ENCODE results near the gene SHH.

GRCh38 chr7:155829796-155830470 is 17.7 kb upstream of the SHH start:
- TF ChIP-seq PRDM4 (tag by site-specific recombination; IDR thresholded peaks at IDR 0.05) (no peak), ZNF600 (tag by site-specific recombination; IDR thresholded peaks at IDR 0.05) (no peak), CTCF (tag by site-specific recombination; IDR thresholded peaks at IDR 0.05) (no peak), HOXC10 (CRISPR knock-in tag; IDR thresholded peaks at IDR 0.05) (no peak), ZNF266 (tag by site-specific recombination; IDR thresholded peaks at IDR 0.05; ENCODE audit: low read depth) (no peak), PBX3 (CRISPR knock-in tag; IDR thresholded peaks at IDR 0.05) (no peak), ZNF10 (tag by site-specific recombination; IDR thresholded peaks at IDR 0.05) (no peak), ZNF768 (tag by site-specific recombination; IDR thresholded peaks at IDR 0.05) (no peak), ZNF2 (tag by site-specific recombination; IDR thresholded peaks at IDR 0.05) (no peak), BCL11A (tag by site-specific recombination; IDR thresholded peaks at IDR 0.05; ENCODE audit: low read depth) (no peak), KLF16 (tag by site-specific recombination; IDR thresholded peaks at IDR 0.05) (no peak), ZNF785 (tag by site-specific recombination; IDR thresholded peaks at IDR 0.05) (no peak), ZFP3 (tag by site-specific recombination; IDR thresholded peaks at IDR 0.05; ENCODE audit: low read depth) (no peak), ZNF701 (tag by site-specific recombination; IDR thresholded peaks at IDR 0.05) (no peak)
